DMS79 treated with DMSO at 0.1 percent for 48 hours (cell line): Measurements from ENCODE around the gene DUT.
"Not testable (repeated sequence)": the region's sequence is repeated elsewhere in the genome, so short reads cannot be mapped to it uniquely, and the experiment has no call there.

Experiments used
- DNase-seq: peaks from one replicate; lab custom pipeline; 2025; lab: John Stamatoyannopoulos, UW

The DUT gene

DNA sequence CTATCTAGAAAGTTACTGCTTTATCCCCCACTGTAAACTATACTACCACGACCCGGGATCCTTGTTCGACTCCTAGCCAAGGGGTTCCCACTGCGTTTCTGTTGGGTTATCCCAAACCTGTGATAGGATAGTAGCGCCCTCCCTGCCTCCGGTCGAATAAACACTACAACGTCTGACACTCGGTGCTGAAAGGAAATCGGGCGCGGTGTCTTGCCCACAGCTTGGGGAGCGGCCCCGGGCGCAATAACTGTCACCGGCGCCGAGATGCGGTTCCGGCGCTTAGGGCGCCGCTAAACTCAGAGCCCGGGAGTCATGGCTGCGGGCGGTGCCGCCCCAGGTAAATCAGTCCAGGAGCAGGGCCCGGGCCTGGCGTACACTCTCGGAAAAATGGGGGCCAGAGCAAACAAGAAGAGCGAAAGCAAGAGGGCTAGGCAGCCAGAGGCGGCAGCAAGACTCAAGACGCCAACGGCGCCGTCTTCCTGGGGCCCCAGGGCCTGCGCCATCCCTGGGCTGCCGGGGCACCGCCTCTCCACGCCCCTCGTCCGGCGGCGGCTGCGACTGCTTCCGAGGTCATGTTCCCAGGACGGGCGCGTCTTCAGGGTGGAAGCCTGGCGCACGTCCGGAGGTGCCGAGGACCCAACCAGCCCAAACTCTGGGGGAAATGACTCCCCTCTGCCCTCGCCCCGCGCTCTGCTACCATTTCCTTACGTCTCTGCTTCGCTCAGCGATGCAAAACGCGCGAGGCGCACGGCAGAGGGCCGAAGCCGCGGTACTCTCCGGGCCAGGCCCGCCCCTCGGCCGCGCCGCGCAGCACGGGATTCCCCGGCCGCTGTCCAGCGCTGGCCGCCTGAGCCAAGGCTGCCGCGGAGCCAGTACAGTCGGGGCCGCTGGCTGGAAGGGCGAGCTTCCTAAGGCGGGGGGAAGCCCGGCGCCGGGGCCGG lies at the start of gene DUT:
Gene DUT, plus strand, starts transcription at position 575 of the 941 bp plus-strand sequence. Its CDS starts 87 bp downstream, at position 662.
- peak; percentile 31 for DNase-seq

DNA sequence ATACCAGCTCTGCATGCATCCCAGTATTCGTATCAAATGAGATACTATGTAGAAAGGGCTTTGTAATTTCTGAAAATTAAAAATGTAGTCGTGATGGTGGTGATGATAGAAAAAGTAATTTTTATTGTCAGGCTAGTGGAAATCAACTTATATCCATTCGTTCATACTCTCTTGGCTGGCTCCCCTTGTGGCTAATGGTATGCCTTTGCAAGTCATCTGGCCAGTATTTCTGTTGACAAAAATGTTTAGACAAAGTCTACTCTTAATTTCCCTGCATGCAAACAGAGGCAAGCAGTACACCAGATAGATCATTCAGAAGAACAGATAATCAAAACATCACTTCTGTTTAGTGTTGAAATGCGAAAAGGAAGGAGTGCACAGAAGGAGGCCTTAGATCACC lies 49.6 kb upstream of the DUT start:
- DNase-seq, result no peak

- DNase-seq, result no peak
Measured at GRCh38 chr15:48282216-48282615, 49.0 kb upstream of the DUT start.

DNA sequence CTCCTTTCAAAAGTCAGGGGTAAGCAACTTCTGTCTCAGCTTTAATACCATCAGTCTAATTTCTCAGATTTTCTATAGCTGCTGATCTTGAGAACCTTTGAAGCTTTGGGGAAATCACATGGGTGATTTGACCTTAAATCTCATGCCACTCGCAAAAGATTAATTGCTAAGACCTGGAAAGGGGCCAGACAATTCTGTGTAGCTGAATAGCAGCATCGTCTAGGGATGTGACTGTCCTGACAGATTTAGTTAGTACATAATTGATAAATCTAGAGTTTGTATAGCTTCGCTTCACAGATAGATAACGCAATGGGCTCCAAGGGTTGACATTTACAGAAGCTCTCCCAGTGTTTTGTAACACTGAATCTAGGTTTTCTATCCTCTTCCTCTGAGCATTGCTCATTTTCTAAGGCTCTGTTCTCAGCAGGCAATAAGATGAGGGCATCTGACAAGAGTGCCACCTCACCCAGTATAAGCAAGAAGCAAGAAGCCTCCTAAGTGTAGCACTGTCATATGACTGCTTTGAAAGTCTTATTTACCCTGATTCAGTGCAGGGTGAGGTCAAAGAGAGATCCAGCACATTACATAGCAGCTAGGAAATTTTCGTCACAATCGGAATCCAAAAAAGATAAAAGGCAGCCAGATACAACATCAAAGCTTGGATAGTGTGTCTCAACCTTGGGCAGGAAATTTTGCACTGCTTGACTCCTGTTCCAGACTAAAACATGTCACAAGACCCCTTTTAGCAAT lies 47.7 kb upstream of the DUT start:
- no peak for DNase-seq

DNA sequence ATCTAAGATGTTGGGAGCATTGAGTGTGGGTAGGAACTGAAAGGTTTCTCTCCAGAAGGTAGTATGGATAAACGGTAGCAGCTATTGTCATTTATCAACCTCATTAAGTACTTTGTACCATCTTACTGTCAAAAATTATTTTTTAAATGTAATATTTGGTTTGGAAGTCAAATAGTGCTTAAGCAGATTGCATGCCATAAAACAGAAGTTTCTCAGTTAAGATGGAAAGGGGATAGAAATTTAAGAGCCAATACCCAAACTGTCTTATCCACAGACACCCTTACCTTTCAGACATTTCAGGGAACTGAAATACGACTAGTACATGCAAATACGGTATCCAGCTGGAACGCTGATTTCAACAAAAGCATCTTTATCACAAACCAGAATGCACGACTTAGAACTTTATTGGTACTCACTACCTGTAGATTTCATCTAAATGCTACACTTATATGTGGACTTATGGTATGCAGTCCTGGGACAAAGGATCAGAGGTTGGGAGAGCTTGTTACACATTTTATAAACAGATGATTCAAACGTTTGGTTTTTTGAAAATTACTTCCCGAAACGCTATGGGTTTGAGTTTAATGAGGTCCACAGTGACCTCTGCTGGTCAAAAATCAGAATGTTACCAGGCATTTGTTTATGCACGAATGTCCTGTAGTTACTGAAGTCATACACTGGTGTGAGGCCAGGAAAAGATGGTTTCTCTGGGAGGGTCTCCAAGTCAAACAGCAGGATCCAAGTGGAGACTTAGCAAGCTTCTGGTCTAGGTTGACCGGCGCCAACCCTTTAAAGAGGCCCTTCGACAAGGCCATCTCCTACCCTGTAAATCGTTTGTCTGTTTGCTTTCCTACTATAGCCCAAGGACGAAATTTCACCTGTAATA lies 45.7 kb upstream of the DUT start:
- peak; percentile 56 for DNase-seq

- no peak for DNase-seq
Measured at GRCh38 chr15:48289628-48290027, 41.6 kb upstream of the DUT start.

- DNase-seq, result no peak
Measured at GRCh38 chr15:48292458-48292857, 38.8 kb upstream of the DUT start.

GRCh38 chr15:48297668-48298067 lies 33.6 kb upstream of the DUT start:
- DNase-seq, result no peak

DNA sequence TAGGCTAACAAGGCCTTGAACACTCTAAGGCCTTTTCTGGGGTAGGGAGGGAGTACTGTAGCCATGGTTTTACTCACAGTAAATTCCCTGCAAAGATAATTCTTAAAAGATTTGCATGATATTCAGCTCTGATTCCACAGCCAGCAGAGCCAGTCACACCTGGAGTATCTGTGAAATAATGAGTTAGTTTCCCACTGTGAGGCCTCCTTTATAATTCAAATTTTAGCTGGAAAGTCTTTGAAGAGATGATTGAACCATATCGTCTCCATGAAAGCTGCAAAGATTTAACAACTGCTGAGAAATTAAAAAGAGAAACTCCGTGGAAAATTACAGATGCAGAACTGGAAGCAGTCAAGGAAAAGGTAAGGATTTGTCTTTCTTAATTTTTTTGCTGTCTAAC lies 32.3 kb upstream of the DUT start:
- no peak for DNase-seq

- no peak for DNase-seq
Measured at GRCh38 chr15:48300038-48300437, 31.2 kb upstream of the DUT start.

DNA sequence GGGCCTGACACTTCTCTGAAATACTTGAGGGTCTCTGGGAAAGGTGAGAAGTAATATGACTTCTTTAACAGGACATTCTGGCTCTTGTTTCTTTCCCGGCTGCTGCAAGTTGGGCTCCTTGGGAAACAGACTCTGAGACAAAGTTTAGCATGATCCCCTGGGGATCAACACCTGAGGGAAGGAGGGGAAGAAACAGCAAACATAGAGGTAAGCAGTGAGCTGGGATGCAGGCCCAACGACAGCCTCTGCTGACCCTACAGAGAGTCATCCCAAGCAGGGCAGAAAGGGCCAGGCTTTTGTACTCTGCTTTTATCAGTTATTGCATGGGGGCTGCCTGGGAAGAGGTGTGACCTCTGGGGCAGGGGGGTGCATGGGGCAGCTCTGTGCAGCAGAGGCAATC lies 26.8 kb upstream of the DUT start:
- DNase-seq, result no peak

GRCh38 chr15:48306639-48307038 lies 24.6 kb upstream of the DUT start:
- no peak for DNase-seq

- no peak for DNase-seq
Measured at GRCh38 chr15:48307586-48307985, 23.6 kb upstream of the DUT start.

DNA sequence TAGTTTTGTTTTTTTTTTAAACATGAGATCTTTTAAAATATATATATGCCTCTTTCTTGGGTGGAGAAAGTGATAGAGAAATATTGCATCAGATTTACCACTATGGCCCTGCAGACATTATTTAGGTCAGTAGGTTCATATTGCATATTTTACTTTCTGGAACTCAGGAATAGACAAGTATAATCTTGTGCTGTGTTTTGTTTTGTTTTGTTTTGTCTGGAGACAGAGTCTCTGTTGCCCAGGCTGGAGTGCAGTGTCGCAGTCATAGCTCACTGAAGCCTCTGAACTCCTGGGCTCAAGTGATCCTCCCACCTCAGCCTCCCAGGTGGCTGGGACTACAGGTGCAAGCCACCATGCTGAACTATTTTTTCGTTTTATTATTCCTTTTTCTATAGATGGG lies 21.5 kb upstream of the DUT start:
- DNase-seq, result no peak

GRCh38 chr15:48313216-48313615 lies 18.0 kb upstream of the DUT start:
- DNase-seq, result no peak

- no peak for DNase-seq
Measured at GRCh38 chr15:48315041-48315440, 16.2 kb upstream of the DUT start.

DNA sequence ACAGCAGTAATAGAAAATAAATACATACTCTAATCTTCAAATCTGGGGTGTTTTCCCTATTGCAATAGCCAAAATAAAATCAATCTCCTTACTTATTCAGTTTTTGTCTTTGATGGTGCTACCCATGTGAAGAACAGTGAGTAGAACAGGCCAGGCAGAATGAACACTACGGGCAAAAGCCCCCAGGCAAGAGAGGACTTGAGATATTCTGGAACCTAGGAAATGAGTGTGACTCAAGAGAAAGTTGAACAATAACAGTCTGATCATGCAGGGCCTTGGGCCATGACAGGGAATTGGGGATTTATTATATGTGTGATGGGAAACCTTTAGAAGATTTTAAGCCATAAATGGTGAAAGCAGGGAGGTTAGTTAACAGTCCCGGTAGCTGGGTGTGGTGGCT lies 14.0 kb upstream of the DUT start:
- no peak for DNase-seq

- no peak for DNase-seq
Measured at GRCh38 chr15:48318131-48318530, 13.1 kb upstream of the DUT start.

DNA sequence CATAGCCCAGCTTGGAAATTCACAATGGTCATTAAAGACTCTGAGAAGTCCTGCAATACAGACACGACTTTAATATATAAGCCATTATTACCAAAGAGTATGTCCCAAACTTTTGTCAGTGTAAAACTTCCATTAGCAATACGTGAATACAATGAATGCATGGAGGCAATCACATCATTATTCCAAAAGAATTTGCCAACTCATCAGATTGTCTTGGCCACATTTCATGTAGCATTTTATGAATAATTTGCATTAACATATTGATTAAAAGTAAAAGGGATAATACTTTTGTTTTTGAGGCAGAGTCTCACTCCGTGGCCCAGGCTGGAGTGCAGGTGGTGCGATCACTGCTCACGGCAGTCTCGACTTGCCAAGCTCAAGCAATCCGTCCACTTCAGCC lies 7.9 kb upstream of the DUT start:
- DNase-seq, result no peak

GRCh38 chr15:48324949-48325348 lies 6.3 kb upstream of the DUT start:
- peak; percentile 1 for DNase-seq

GRCh38 chr15:48325400-48325799 lies 5.8 kb upstream of the DUT start:
- DNase-seq, result no peak

DNA sequence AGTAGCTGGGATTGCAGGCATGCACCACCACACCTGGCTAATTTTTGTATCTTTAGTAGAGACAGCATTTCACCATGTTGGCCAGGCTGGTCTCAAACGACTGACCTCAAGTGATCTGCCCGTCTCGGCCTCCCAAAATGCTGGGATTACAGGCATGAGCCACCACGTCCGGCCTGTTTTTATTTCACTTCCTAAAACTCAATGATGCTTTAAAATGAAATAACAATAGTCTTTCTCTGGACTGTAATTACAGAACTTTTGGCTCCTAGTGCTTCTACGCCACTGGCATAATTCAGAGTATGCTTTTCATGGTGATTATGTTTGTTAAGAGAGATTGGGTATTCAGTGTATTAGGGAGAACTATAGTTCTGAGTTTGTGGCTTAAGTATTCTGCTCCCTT lies 5.0 kb upstream of the DUT start:
- not testable (repeated sequence) for DNase-seq
